CD4-positive, alpha-beta T cell (primary cell): ENCODE data around the gene KLHL40. TPM values are rescaled to one million over a fixed set of nuclear protein-coding genes. Genes with fewer than 3 reads are reported as not detected.

Source experiments
- ATAC-seq: fragments of 200-7000 bp; cut with Tn5 transposase; one replicate; pipeline ENCODE4 v1.10.0; 2022; ENCODE audit warnings: mild to moderate bottlenecking; ENCODE audit not compliant: poor library complexity
- CTCF ChIA-PET: fragments of 350-600 bp; sonication (Branson Sonifier 250); formaldehyde crosslinking; loops from one replicate; lab custom pipeline; 2021; ENCODE audit warnings: antibody characterized with exemption, inconsistent platforms; lab: Charles Lee
- POLR2A ChIA-PET: fragments of 350-600 bp; sonication (Branson Sonifier 250); formaldehyde crosslinking; loops from one replicate; lab custom pipeline; 2021; ENCODE audit warnings: antibody characterized with exemption, inconsistent platforms; lab: Charles Lee
- DNase-seq, 14 experiments: peaks; one replicate each; pipeline ENCODE4 v3.0.0-alpha.2; 2013 to 2020; ENCODE audit warnings: mixed read lengths in 2 of 14
- H3K27ac ChIP-seq, 2 donors: one replicate each; pipeline versions ENCODE4 v1.5.1 to v1.7.0; 2013; ENCODE audit warnings: low read length in 2 of 2, low read depth in 1 of 2, mild to moderate bottlenecking in 1 of 2
- H3K27me3 ChIP-seq, 2 experiments: 1 replicate in 1 of 2; 2 replicates in 1 of 2; pipeline versions ENCODE4 v1.6.1 to v1.7.0; 2013; ENCODE audit warnings: low read length in 2 of 2, control low read depth in 1 of 2, mild to moderate bottlenecking in 1 of 2, moderate library complexity in 1 of 2; ENCODE audit not compliant: insufficient read depth in 2 of 2, control insufficient read depth in 1 of 2
- H3K36me3 ChIP-seq: one replicate; pipeline ENCODE4 v1.6.1; 2013; ENCODE audit warnings: low read length, control low read depth; ENCODE audit not compliant: insufficient read depth
- H3K4me1 ChIP-seq: one replicate; pipeline ENCODE4 v1.6.1; 2013; ENCODE audit warnings: low read length, control low read depth; ENCODE audit not compliant: insufficient read depth
- H3K4me3 ChIP-seq: one replicate; pipeline ENCODE4 v1.5.1; 2013; ENCODE audit warnings: mild to moderate bottlenecking, low read length, moderate library complexity
- H3K9me3 ChIP-seq, 2 experiments: 1 replicate in 1 of 2; 2 replicates in 1 of 2; pipeline versions ENCODE4 v1.6.1 to v1.7.0; 2013; ENCODE audit warnings: low read length in 2 of 2, mild to moderate bottlenecking in 2 of 2, control low read depth in 1 of 2, moderate library complexity in 1 of 2; ENCODE audit not compliant: control insufficient read depth in 1 of 2, insufficient read depth in 1 of 2
- H3K27ac Mint-ChIP-seq: one replicate; pipeline ENCODE4 v1.8.0; 2020; ENCODE audit warnings: mixed read lengths
- H3K27me3 Mint-ChIP-seq: one replicate; pipeline ENCODE4 v1.8.0; 2021; ENCODE audit warnings: mixed read lengths
- H3K36me3 Mint-ChIP-seq: one replicate; pipeline ENCODE4 v1.8.0; 2021; ENCODE audit warnings: low read depth, mixed read lengths
- H3K4me1 Mint-ChIP-seq: one replicate; pipeline ENCODE4 v1.8.0; 2021; ENCODE audit warnings: low read depth, mixed read lengths
- H3K4me3 Mint-ChIP-seq: one replicate; pipeline ENCODE4 v1.8.0; 2020; ENCODE audit warnings: mild to moderate bottlenecking, mixed read lengths
- H3K9me3 Mint-ChIP-seq: one replicate; pipeline ENCODE4 v1.8.0; 2020; ENCODE audit warnings: mixed read lengths
- CTCF ChIP-seq: fragments of 200-600 bp; IDR thresholded peaks from one replicate; pipeline ENCODE4 v1.8.0; 2022; ENCODE audit warnings: antibody characterized with exemption, mild to moderate bottlenecking
- intact Hi-C, 2 experiments: fragments of 100-400 bp; cut with DNase I in 1 of 2; cut with micrococcal nuclease in 1 of 2; formaldehyde crosslinking; loops; one replicate each; pipeline versions ENCODE4 v1.15.1 to v1.9.0; 2023 to 2025; cut with DNase I, micrococcal nuclease
- total RNA-seq, 174 experiments: library from RNA in 2 of 174; stranded (reverse) in 2 of 174; gene quantifications; one replicate each; pipeline ENCODE4 v1.2.3 and lab custom pipeline; 2021 to 2026

KLHL40 gene
- total RNA-seq, 2 experiments from 2014 or later: not detected

DNA sequence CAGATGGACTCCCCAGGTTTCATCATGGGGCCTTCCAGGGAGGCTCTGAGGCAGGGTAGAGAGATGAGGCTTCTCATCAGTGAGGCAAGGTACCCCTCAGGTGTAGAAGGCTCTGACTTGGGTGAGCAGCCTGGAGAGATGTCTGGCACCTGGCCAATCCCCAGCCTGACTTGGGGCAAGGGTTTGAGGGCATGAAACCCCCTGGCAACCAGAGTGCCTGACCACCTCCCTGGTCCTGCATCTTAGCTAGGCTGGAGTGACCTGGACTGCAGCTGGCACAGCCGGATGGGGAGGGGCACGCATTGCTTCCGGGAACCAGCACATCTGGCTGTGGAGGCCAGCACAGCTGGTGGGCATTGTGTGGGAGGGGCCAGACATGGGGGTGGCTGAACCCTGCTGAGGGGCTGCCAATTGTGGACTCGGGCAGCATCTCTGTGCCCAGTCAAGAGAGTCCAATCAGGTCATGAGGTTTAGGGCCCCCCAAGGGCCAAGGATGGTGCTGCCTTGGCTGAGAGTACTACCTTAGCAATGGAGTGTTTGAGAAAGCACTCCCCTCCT, 29.9 kb upstream of the KLHL40 start:
- H3K4me1 Mint-ChIP-seq: peaks cover 23% of the 10 kb centered on the region
- no peak overlapping the region for H3K27ac Mint-ChIP-seq
- no peak for TF ChIP-seq CTCF
- no peak overlapping the region for H3K27ac ChIP-seq
- no peaks in the 10 kb centered on the region for H3K36me3 ChIP-seq
- H3K4me3 ChIP-seq: no peak overlapping the region
- H3K27me3 Mint-ChIP-seq: no peaks in the 10 kb centered on the region
- no peaks in the 10 kb centered on the region for H3K36me3 Mint-ChIP-seq
- ChIA-PET CTCF (no interaction called here), POLR2A (no interaction called here)
- no peak for ATAC-seq
- no peaks in the 10 kb centered on the region for H3K9me3 Mint-ChIP-seq
- intact Hi-C loops: no loop called here
- peak in 1 of 14 experiments; percentile 17 for DNase-seq
- no peaks in the 10 kb centered on the region for H3K27me3 ChIP-seq
- peak overlapping the region; percentile 60 for H3K4me3 Mint-ChIP-seq
- peaks cover 31% of the 10 kb centered on the region for H3K4me1 ChIP-seq
- no peaks in the 10 kb centered on the region for H3K9me3 ChIP-seq

DNA sequence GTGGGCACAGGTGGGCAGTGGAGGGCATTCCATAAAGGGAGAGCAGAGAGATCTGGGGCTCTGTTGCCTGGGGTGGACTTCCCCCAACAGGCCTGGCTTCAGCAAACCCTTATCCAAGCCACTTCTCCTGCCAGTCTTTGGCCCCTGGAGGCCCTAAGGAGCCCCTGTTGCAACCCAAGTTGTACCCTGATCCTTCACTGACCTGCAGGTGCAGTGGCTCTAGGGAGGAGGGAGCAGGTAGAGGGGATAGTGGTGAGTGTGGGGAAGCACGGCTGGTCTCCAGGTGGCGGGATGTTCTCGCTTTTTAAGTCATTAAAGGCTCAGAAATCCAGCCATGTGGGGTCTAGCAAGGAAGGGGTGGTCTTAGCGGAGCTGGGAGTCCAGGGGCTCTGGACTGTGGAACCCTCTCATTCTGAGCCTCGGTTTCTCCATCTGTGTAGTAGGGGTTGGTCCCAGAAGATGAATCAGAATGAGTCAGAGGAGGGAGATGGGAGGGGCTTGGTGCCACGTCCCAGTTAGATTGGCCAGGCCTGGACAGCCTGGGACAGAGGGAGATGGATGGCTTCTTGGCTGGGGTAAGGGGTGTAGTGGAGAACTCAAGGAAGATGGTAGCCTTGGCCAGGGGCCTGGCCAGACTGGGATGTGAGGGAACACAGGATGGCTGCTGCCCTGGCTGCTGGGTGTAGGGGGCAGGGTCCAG, 29.2 kb upstream of the KLHL40 start:
- no peak overlapping the region for H3K27ac ChIP-seq
- no peak for DNase-seq
- H3K27ac Mint-ChIP-seq: peak overlapping the region; percentile 42
- no peak overlapping the region for H3K4me3 ChIP-seq
- ATAC-seq: no peak
- no peaks in the 10 kb centered on the region for H3K36me3 ChIP-seq
- no peaks in the 10 kb centered on the region for H3K27me3 Mint-ChIP-seq
- H3K9me3 Mint-ChIP-seq: no peaks in the 10 kb centered on the region
- H3K9me3 ChIP-seq: no peaks in the 10 kb centered on the region
- H3K4me1 Mint-ChIP-seq: peaks cover 23% of the 10 kb centered on the region
- H3K4me3 Mint-ChIP-seq: peak overlapping the region; percentile 56
- no peak for TF ChIP-seq CTCF
- ChIA-PET CTCF (no interaction called here), POLR2A (interaction anchor here (0.7 kb wide), 1 partner anchor 1855 kb away, joined by 4 read pairs; no protein-coding TSS in a partner anchor)
- intact Hi-C loops: no loop called here
- H3K4me1 ChIP-seq: peaks cover 31% of the 10 kb centered on the region
- no peaks in the 10 kb centered on the region for H3K36me3 Mint-ChIP-seq
- no peaks in the 10 kb centered on the region for H3K27me3 ChIP-seq

DNA sequence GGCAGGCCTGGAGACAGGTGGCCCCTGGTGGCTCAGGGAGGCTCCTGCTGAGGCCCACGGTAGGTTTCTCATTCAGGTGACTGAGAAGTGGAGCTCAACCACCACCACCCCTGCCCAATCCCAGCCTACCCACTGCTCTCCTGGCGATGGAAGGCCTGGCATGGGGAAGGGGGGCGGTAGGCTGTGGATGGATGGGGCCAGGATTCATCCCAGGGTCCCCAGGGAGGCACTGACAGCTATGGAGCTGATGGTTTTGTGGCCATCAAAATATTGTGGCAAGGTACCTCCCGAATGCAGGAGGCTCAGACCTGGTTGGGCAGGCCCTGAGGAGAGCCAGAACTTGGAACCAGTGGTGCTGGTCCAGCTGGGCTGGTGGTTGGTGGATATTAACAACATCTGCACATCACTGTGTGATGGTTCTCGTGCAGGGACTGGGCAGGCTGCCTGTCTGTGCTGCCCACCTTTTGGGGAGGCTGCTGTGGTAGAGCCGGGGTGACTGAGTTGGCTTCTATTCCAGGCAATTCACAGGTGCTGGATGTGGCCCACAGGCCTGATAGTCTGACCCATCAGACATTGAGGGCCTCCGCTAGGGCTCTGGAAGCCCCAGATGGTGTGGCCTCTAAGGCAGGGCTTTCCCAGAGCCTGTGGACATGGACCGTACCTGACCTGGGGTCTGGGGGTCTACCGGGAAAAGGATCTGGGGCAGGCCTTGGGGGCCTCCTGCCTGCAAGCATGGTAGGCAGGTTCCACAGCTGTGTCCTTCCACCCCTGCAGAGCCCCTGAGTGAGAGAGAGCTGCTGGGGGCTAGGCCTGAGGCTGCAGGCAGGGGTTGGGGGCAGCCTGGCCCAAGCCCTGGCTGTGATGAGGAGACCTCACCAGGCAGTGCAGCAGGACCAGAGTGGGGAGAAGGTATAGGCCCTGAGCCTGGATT, 28.4 kb upstream of the KLHL40 start:
- H3K4me3 Mint-ChIP-seq: peak overlapping the region; percentile 56
- H3K27me3 Mint-ChIP-seq: no peaks in the 10 kb centered on the region
- CTCF ChIA-PET: no interaction called here
- no peak for TF ChIP-seq CTCF
- H3K4me1 ChIP-seq: peaks cover 31% of the 10 kb centered on the region
- H3K9me3 Mint-ChIP-seq: no peaks in the 10 kb centered on the region
- POLR2A ChIA-PET: interaction anchor here (0.7 kb wide), 1 partner anchor 1854 kb away, joined by 4 read pairs; no protein-coding TSS in a partner anchor
- intact Hi-C loops: no loop called here
- H3K27me3 ChIP-seq: no peaks in the 10 kb centered on the region
- peak overlapping the region; percentile 42 for H3K27ac Mint-ChIP-seq
- H3K9me3 ChIP-seq: no peaks in the 10 kb centered on the region
- ATAC-seq (no peak), DNase-seq (no peak)
- peaks cover 21% of the 10 kb centered on the region for H3K4me1 Mint-ChIP-seq
- no peaks in the 10 kb centered on the region for H3K36me3 Mint-ChIP-seq
- no peaks in the 10 kb centered on the region for H3K36me3 ChIP-seq
- H3K27ac ChIP-seq: no peak overlapping the region
- no peak overlapping the region for H3K4me3 ChIP-seq
